SK-N-MC (cell line): Measurements from ENCODE around the gene ITGB4.

Experiments used
- DNase-seq: peaks from one replicate; pipeline ENCODE4 v3.0.0-alpha.2; 2011; ENCODE audit warnings: low read depth, low spot score
- H3K27ac ChIP-seq: fragments of 200-600 bp; sonication (generic); 2 replicates; pipeline ENCODE4 v1.5.1; 2016; ENCODE audit warnings: mixed run types
- H3K36me3 ChIP-seq: fragments of 200-600 bp; sonication (generic); 2 replicates; pipeline ENCODE4 v1.6.1; 2017; ENCODE audit warnings: antibody characterized with exemption, low read length, mixed read lengths; ENCODE audit not compliant: insufficient read depth
- H3K4me3 ChIP-seq: fragments of 200-600 bp; sonication (generic); 2 replicates; pipeline ENCODE4 v1.5.1; 2016
- H3K9ac ChIP-seq: fragments of 200-600 bp; sonication (generic); 2 replicates; pipeline ENCODE4 v1.8.0; 2017; ENCODE audit warnings: mixed run types, mixed read lengths; ENCODE audit not compliant: insufficient read length
- H3K9me3 ChIP-seq: fragments of 200-600 bp; sonication (generic); 2 replicates; pipeline ENCODE4 v1.6.1; 2017; ENCODE audit warnings: low read depth, mild to moderate bottlenecking, antibody characterized with exemption, low read length, moderate library complexity, mixed read lengths
- EZH2 ChIP-seq: fragments of 200-600 bp; sonication (generic); IDR thresholded peaks from one replicate; pipeline ENCODE4 v1.6.1; 2017; ENCODE audit warnings: antibody characterized with exemption
- FOXP2 ChIP-seq: optimal IDR thresholded peaks from 2 replicates; pipeline ENCODE3; 2011; ENCODE audit warnings: mild to moderate bottlenecking, moderate library complexity; ENCODE audit not compliant: insufficient read depth; ENCODE audit errors: extremely low read length, control extremely low read depth
- POLR2AphosphoS5 ChIP-seq: IDR thresholded peaks from 2 replicates; pipeline ENCODE4 v1.6.1; 2012; ENCODE audit warnings: mild to moderate bottlenecking, low read depth, low read length, borderline replicate concordance

The ITGB4 gene

DNA sequence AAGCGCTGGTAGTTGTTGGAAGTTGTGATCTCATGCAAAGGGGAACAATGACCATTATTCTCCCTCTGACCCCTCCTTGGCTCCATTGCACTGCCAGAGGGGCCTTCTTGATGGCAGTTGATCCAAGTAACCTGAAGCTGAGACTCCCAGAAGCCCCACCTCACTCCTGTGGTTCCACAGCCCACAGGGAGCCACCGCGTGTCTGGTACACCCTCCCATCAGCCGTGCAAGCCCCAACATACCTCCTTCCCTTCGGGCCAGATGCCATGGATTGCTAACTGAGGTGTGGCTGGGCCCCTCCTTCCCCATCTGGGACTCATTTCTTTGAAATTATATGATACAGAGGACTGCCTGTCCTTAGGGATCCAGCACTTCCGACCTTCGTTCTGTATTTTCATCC, 36.3 kb upstream of the ITGB4 start:
- H3K27ac ChIP-seq = no peak overlapping the region

DNA sequence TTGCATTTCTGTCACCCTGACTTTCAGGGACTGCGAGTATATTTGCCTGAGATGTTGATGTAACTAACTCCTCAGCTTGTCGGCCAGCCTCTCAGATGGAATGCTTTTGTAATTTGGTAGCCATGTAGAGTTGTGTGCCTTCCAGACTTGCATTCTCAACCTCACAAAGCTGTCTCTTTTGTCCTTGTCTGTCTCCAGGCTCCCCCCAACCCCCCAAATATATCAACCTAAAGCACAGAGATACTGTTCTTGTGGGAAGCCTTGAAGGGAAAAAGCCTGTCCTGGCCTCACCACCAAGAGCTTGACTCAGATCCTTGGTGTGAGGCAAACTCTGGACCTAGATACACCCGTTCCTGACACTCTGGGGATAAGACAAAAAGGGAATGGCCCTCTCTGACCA, 35.8 kb upstream of the ITGB4 start:
- no peak overlapping the region for H3K9ac ChIP-seq
- H3K9me3 ChIP-seq = no peaks in the 10 kb centered on the region
- H3K27ac ChIP-seq = no peak overlapping the region
- peaks cover 9% of the 10 kb centered on the region for H3K36me3 ChIP-seq
- no peak for TF ChIP-seq FOXP2
- no peak for TF ChIP-seq EZH2
- TF ChIP-seq POLR2AphosphoS5 = no peak
- H3K4me3 ChIP-seq = no peak overlapping the region
- DNase-seq = no peak

More for the DNA sequence above, 36.3 kb upstream of the ITGB4 start:
- H3K36me3 ChIP-seq = peaks cover 9% of the 10 kb centered on the region
- no peaks in the 10 kb centered on the region for H3K9me3 ChIP-seq
- TF ChIP-seq EZH2 = no peak
- no peak for TF ChIP-seq FOXP2
- TF ChIP-seq POLR2AphosphoS5 = no peak
- no peak for DNase-seq
- no peak overlapping the region for H3K4me3 ChIP-seq
- H3K9ac ChIP-seq = no peak overlapping the region

DNA sequence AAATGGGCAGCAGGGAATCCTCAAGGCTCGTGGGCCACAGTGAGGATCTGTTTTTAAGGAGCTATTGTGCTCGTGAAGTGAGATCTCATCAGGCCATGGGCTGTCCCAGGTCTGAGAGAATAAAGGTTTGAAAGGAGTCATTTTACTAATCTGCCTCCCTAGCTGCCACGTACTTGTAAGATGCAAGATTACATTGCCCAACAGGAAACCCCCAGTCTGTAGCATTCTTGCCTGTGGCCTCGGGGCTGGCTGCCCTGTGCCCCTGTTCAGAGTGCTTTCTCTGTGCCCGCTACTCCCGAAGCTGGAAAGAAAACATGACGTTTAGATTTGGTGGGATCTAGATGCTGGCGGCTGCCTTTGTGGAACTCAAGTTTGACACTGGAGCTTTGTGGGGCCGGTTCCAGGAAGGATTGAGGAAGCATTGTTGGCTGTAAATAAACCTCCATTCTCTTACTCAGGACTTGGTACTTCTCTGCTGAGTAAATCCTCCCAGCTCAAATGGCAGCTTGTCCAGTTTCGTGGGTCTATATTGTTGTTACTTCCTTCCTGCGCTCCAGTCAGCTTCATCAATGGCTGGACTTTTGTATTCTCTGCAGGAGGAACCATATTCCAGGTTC, 32.9 kb upstream of the ITGB4 start:
- Histone ChIP-seq H3K9ac (no peak overlapping the region), H3K9me3 (no peaks in the 10 kb centered on the region), H3K27ac (no peak overlapping the region), H3K4me3 (no peak overlapping the region), H3K36me3 (peaks cover 4% of the 10 kb centered on the region; the same call in 1 of the 2 replicates)
- TF ChIP-seq FOXP2 (no peak), POLR2AphosphoS5 (no peak), EZH2 (no peak)
- no peak for DNase-seq

DNA sequence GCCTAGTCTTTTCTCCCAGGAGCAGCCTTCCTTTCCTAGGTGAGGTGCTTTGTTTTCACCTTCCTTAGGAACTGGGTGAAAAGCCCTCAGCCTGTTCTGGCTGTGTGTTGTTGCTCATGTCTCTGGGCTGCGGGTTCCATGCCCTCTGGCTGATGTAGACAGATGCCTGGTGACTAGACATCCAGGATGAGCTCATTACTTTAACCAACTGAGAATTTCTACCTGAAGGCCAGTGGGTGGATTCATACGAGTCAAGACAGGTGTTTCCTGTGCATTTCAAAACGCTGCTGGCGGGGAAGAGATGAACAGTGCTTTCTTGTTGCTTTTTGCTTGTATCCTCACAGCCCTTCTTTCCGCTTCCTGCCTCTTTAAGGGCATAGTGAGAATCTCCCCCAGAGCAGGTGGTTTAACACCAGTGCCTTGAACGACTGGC, 31.8 kb upstream of the ITGB4 start:
- Histone ChIP-seq H3K4me3 (no peak overlapping the region), H3K9me3 (no peaks in the 10 kb centered on the region), H3K27ac (no peak overlapping the region), H3K36me3 (peaks cover 11% of the 10 kb centered on the region), H3K9ac (no peak overlapping the region)
- DNase-seq = no peak
- TF ChIP-seq POLR2AphosphoS5 (no peak), FOXP2 (no peak), EZH2 (no peak)

DNA sequence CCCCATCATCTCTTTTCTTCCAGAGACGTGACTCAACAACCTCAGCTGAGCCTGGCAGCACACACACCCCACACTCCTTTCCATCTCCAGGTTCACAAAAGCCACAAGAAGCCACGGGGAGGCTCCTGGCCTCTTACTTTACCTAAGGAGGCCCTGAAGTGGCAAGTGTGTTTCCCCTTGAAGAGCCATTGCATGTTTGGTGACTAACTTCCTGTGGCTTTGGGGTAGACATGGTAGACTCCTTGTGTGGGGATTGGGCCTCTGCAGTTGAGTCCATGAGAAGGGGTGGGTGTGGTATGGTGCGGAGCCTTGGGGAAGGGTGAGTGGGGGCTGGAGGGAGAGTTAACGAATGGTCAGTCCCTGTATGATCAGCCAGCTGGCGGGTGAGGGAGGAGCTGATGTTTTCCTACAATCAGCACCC, 29.9 kb upstream of the ITGB4 start:
- no peak overlapping the region for H3K9ac ChIP-seq
- H3K36me3 ChIP-seq = peaks cover 25% of the 10 kb centered on the region
- TF ChIP-seq EZH2 (no peak), POLR2AphosphoS5 (no peak), FOXP2 (no peak)
- no peaks in the 10 kb centered on the region for H3K9me3 ChIP-seq
- no peak for DNase-seq
- no peak overlapping the region for H3K27ac ChIP-seq
- no peak overlapping the region for H3K4me3 ChIP-seq

DNA sequence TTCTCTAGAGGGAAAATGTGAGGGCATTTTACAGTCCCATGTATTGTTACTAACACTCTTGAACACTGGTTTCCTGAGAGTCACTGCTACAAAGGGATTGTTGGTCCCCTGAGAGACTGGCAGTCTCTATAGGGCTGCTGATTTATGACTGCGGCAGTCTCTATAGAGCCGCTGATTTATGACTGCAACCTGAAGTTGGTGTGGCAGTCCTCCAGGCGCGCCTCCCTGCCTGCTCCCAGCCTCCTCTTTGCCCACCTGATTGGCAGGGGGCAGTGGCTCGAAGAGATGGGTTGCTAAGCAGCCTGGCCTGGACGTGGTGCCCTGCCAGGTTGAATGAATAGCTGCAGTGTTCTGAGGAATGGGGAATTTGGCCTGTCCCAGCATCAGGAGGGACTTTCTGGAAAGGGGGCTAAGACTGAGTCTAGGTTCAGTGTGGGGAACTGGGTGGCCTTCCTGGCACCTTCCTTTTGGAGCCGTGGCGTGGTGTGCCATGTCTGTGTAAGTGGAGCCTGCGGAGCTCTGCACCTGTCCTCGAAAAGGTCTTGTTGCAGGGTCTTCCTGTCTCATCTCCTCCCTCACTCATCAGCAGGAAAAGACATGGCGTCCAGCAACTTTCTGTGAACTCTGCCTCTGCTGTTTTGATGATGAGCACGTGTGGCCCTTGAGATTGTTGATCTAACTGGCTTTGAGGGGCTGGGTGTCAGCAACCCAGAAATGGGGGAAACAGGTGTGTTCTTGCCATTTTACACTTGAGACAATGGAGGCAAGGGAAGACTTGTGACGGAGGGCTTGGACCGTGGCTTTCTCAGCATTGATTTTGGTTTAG, 29.2 kb upstream of the ITGB4 start:
- Histone ChIP-seq H3K27ac (no peak overlapping the region), H3K9ac (no peak overlapping the region), H3K36me3 (peaks cover 25% of the 10 kb centered on the region), H3K9me3 (no peaks in the 10 kb centered on the region), H3K4me3 (no peak overlapping the region)
- DNase-seq = no peak
- TF ChIP-seq POLR2AphosphoS5 (no peak), EZH2 (no peak), FOXP2 (no peak)

DNA sequence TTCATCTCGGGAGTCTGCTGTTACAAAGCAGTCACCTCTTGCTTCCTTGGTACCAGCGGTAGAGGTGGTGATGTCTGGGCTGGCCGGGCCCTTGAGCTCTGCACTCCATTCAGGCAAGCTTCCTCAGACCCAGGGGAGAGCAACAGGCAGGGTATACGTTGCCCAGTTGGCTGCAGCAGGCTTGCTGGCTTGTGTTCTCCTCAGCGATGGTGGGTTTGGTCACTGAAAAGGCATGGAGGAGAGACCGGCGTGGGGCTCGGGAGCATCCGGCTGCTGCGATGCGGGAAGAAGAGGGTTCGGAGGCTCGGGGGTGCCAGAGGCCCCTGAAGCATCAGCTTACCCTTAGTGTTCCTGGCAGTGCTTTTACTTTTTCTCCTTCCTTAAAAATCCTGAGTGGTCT, 28.3 kb upstream of the ITGB4 start:
- no peak for TF ChIP-seq FOXP2
- no peak for TF ChIP-seq EZH2
- TF ChIP-seq POLR2AphosphoS5 = no peak
- peaks cover 34% of the 10 kb centered on the region for H3K36me3 ChIP-seq
- no peak overlapping the region for H3K4me3 ChIP-seq
- H3K9me3 ChIP-seq = no peaks in the 10 kb centered on the region
- DNase-seq = no peak
- 0 out of 2 replicates have a peak overlapping the region, but pooled peaks have one; percentile 10 for H3K27ac ChIP-seq
- no peak overlapping the region for H3K9ac ChIP-seq
